HepG2 (cell line): ENCODE results near the gene SDR42E2. TPM values are rescaled to one million over a fixed set of nuclear protein-coding genes. Genes with fewer than 3 reads are reported as not detected.

Source experiments
- BORCS8-MEF2B ChIP-seq: sonication (generic); formaldehyde crosslinking; IDR thresholded peaks from 2 replicates; pipeline ENCODE4 v1.8.0; 2022; ENCODE audit warnings: mild to moderate bottlenecking, missing genetic modification reagents
- CHD4 ChIP-seq: fragments of 200-600 bp; sonication (generic); IDR thresholded peaks from 2 replicates; pipeline ENCODE4 v1.7.0; 2017; ENCODE audit warnings: mild to moderate bottlenecking, low read length, borderline replicate concordance
- DNMT1 ChIP-seq: sonication (generic); formaldehyde crosslinking; IDR thresholded peaks from 2 replicates; pipeline ENCODE4 v1.5.1; 2020; ENCODE audit warnings: mild to moderate bottlenecking, missing genetic modification reagents
- HNF4A ChIP-seq: sonication (generic); formaldehyde crosslinking; IDR thresholded peaks from 2 replicates; pipeline ENCODE4 v1.4.0; 2020; ENCODE audit warnings: missing genetic modification reagents
- MBNL3 ChIP-seq: fragments of 250-450 bp; sonication (Bioruptor Pico); conservative IDR thresholded peaks from 2 replicates; pipeline ENCODE4 v1.8.0; 2022; ENCODE audit warnings: mild to moderate bottlenecking, inconsistent platforms
- NFYB ChIP-seq: sonication (generic); formaldehyde crosslinking; IDR thresholded peaks from 2 replicates; pipeline ENCODE4 v1.4.0; 2020; ENCODE audit warnings: missing genetic modification reagents
- NR2F1 ChIP-seq, 2 experiments: fragments of 450-650 bp in 1 of 2; formaldehyde crosslinking in 1 of 2; IDR thresholded peaks; 2 replicates each; pipeline versions ENCODE4 v1.5.0 to v1.6.1; 2016 to 2020; ENCODE audit warnings: mild to moderate bottlenecking in 1 of 2, missing compliant biosample characterization in 1 of 2, missing genetic modification reagents in 1 of 2, moderate library complexity in 1 of 2
- RBAK ChIP-seq: sonication (generic); formaldehyde crosslinking; IDR thresholded peaks from 2 replicates; pipeline ENCODE4 v1.5.1; 2020; ENCODE audit warnings: mild to moderate bottlenecking, missing genetic modification reagents
- RBFOX2 ChIP-seq: fragments of 200-400 bp; formaldehyde crosslinking; IDR thresholded peaks from 2 replicates; pipeline ENCODE4 v1.6.1; 2017; ENCODE audit warnings: low read depth, mild to moderate bottlenecking, low read length
- SSRP1 ChIP-seq: IDR thresholded peaks from 2 replicates; pipeline ENCODE4 v1.6.1; 2016; ENCODE audit warnings: control low read depth
- ZBTB20 ChIP-seq: sonication (generic); formaldehyde crosslinking; IDR thresholded peaks from 2 replicates; pipeline ENCODE4 v1.8.1; 2023; ENCODE audit warnings: missing genetic modification reagents, low read depth, mild to moderate bottlenecking, borderline replicate concordance
- ZFP41 ChIP-seq: sonication (generic); formaldehyde crosslinking; IDR thresholded peaks from 2 replicates; pipeline ENCODE4 v1.4.0; 2020; ENCODE audit warnings: mild to moderate bottlenecking, missing genetic modification reagents, borderline replicate concordance
- ZNF121 ChIP-seq: sonication (generic); formaldehyde crosslinking; IDR thresholded peaks from 2 replicates; pipeline ENCODE4 v1.5.0; 2020; ENCODE audit warnings: mild to moderate bottlenecking, missing genetic modification reagents
- ZNF251 ChIP-seq: sonication (generic); formaldehyde crosslinking; IDR thresholded peaks from 2 replicates; pipeline ENCODE4 v1.9.0; 2021; ENCODE audit warnings: mild to moderate bottlenecking, missing genetic modification reagents
- ZNF430 ChIP-seq: sonication (generic); formaldehyde crosslinking; IDR thresholded peaks from 2 replicates; pipeline ENCODE4 v1.9.0; 2021; ENCODE audit warnings: mild to moderate bottlenecking, missing genetic modification reagents
- ZNF446 ChIP-seq: sonication (generic); formaldehyde crosslinking; IDR thresholded peaks from 2 replicates; pipeline ENCODE4 v1.5.0; 2020; ENCODE audit warnings: mild to moderate bottlenecking, missing genetic modification reagents
- ZNF558 ChIP-seq: sonication (generic); formaldehyde crosslinking; IDR thresholded peaks from 2 replicates; pipeline ENCODE4 v1.9.0; 2022; ENCODE audit warnings: mild to moderate bottlenecking, missing genetic modification reagents, borderline replicate concordance
- ZNF644 ChIP-seq: IDR thresholded peaks from 2 replicates; pipeline ENCODE4 v1.6.1; 2016; ENCODE audit warnings: low read depth
- ZNF816 ChIP-seq: sonication (generic); formaldehyde crosslinking; IDR thresholded peaks from 2 replicates; pipeline ENCODE4 v1.8.0; 2022; ENCODE audit warnings: missing genetic modification reagents, mild to moderate bottlenecking, borderline replicate concordance
- polyA plus RNA-seq, 8 experiments: library from polyadenylated mRNA; depleted of rRNA in 3 of 8; stranded (reverse) in 7 of 8; unstranded in 1 of 8; fragments of >200 nt; fragmentation: Illumina TruSeq in 4 of 8; extraction: Trizol in 4 of 8; gene quantifications; 2 replicates each; pipeline versions ENCODE4 v1.2.1 to v1.2.3, GENCODE V29; 2011 to 2016; ENCODE audit warnings: low read depth in 4 of 8, missing spikeins in 1 of 8, mixed read lengths in 1 of 8; ENCODE audit not compliant: insufficient read depth in 1 of 8
- total RNA-seq, 5 experiments: library from RNA; depleted of rRNA; stranded (reverse); fragments of >200 nt; fragmentation: Illumina TruSeq; extraction: Trizol; gene quantifications; 2 replicates each; pipeline ENCODE4 v1.2.3, GENCODE V29; 2016; ENCODE audit warnings: low read depth in 1 of 5
- TF ChIP-seq, protein P1 (sequence below): sonication (generic); formaldehyde crosslinking; conservative IDR thresholded peaks from 2 replicates; pipeline ENCODE4 v1.8.0; 2022; ENCODE audit warnings: mild to moderate bottlenecking, moderate library complexity, missing genetic modification reagents
- TF ChIP-seq, protein P2 (sequence below): sonication (generic); formaldehyde crosslinking; IDR thresholded peaks from 2 replicates; pipeline ENCODE4 v1.5.1; 2020; ENCODE audit warnings: mild to moderate bottlenecking, missing genetic modification reagents, borderline replicate concordance
- TF ChIP-seq, protein P3 (sequence below): sonication (generic); formaldehyde crosslinking; IDR thresholded peaks from 2 replicates; pipeline ENCODE4 v1.8.0; 2022; ENCODE audit warnings: missing genetic modification reagents, low read depth, mild to moderate bottlenecking, borderline replicate concordance

Gene SDR42E2
- total and polyA plus RNA-seq, 2 of the 13 experiments (the other 11 are each of a cell fraction or from before 2014, with no cell fraction given), result 0.05 to 0.11 TPM

DNA sequence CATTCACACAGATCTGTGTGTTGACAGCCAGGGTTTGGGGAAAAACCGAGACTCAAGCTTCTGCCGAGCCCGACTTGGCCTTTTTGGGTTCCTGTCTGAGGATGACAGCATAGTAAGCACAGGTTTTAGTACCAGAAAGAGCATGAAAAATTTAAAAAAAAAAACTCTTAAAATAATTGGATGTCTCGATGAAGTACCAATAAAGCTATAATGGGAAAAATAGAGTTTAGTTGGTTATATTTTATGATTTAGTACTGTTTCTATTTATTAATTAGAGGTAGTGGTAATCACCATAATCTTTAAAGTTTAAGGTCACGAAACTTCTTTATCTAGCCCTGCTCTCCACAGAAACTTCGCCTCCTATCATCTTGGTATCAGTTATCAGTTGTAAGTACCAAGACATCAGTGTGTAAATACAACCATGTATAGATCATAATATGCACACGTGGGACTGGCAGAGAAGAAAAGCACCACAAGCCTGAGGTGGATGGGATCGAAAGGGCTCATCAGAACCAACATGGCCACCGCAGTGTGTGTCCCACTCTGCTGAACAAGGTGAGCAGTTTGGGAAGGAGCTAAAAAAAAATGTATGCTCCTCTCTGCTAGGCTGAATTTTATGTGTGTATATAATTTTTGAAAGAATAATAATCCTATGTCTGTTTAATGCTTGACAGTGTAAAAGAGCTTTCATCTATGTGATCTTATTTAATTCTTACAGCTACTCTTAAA lies 29.4 kb downstream of the SDR42E2 start (continued):
- TF ChIP-seq CHD4 (peak; percentile 96; the same call in 1 of the 2 replicates), MBNL3 (CRISPR knock-in tag) (no peak), HNF4A (CRISPR knock-in tag) (no peak), RBAK (0 out of 2 replicates have a peak, but pooled peaks have one; percentile 19), SSRP1 (CRISPR knock-in tag) (0 out of 2 replicates have a peak, but pooled peaks have one; percentile 7), ZNF121 (CRISPR knock-in tag) (0 out of 2 replicates have a peak, but pooled peaks have one; percentile 1), ZBTB20 (CRISPR knock-in tag) (no peak), ZNF644 (CRISPR knock-in tag) (no peak), ZNF558 (CRISPR knock-in tag) (no peak), NFYB (CRISPR knock-in tag) (no peak), RBFOX2 (peak; percentile 60; the same call in 1 of the 2 replicates), NR2F1 (CRISPR knock-in tag; IDR thresholded peaks at IDR 0.05) (no peak), ZNF251 (no peak), ZNF816 (CRISPR knock-in tag) (no peak; the same call in 1 of the 2 replicates), DNMT1 (no peak), ZFP41 (CRISPR knock-in tag) (no peak), BORCS8-MEF2B (CRISPR knock-in tag) (no peak), ZNF446 (no peak), ZNF430 (no peak)
- TF ChIP-seq, protein P1, sequence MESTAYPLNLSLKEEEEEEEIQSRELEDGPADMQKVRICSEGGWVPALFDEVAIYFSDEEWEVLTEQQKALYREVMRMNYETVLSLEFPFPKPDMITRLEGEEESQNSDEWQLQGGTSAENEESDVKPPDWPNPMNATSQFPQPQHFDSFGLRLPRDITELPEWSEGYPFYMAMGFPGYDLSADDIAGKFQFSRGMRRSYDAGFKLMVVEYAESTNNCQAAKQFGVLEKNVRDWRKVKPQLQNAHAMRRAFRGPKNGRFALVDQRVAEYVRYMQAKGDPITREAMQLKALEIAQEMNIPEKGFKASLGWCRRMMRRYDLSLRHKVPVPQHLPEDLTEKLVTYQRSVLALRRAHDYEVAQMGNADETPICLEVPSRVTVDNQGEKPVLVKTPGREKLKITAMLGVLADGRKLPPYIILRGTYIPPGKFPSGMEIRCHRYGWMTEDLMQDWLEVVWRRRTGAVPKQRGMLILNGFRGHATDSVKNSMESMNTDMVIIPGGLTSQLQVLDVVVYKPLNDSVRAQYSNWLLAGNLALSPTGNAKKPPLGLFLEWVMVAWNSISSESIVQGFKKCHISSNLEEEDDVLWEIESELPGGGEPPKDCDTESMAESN (CRISPR knock-in tag), result no peak
- TF ChIP-seq, protein P2, sequence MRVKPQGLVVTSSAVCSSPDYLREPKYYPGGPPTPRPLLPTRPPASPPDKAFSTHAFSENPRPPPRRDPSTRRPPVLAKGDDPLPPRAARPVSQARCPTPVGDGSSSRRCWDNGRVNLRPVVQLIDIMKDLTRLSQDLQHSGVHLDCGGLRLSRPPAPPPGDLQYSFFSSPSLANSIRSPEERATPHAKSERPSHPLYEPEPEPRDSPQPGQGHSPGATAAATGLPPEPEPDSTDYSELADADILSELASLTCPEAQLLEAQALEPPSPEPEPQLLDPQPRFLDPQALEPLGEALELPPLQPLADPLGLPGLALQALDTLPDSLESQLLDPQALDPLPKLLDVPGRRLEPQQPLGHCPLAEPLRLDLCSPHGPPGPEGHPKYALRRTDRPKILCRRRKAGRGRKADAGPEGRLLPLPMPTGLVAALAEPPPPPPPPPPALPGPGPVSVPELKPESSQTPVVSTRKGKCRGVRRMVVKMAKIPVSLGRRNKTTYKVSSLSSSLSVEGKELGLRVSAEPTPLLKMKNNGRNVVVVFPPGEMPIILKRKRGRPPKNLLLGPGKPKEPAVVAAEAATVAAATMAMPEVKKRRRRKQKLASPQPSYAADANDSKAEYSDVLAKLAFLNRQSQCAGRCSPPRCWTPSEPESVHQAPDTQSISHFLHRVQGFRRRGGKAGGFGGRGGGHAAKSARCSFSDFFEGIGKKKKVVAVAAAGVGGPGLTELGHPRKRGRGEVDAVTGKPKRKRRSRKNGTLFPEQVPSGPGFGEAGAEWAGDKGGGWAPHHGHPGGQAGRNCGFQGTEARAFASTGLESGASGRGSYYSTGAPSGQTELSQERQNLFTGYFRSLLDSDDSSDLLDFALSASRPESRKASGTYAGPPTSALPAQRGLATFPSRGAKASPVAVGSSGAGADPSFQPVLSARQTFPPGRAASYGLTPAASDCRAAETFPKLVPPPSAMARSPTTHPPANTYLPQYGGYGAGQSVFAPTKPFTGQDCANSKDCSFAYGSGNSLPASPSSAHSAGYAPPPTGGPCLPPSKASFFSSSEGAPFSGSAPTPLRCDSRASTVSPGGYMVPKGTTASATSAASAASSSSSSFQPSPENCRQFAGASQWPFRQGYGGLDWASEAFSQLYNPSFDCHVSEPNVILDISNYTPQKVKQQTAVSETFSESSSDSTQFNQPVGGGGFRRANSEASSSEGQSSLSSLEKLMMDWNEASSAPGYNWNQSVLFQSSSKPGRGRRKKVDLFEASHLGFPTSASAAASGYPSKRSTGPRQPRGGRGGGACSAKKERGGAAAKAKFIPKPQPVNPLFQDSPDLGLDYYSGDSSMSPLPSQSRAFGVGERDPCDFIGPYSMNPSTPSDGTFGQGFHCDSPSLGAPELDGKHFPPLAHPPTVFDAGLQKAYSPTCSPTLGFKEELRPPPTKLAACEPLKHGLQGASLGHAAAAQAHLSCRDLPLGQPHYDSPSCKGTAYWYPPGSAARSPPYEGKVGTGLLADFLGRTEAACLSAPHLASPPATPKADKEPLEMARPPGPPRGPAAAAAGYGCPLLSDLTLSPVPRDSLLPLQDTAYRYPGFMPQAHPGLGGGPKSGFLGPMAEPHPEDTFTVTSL (CRISPR knock-in tag), result no peak
- TF ChIP-seq, protein P3, sequence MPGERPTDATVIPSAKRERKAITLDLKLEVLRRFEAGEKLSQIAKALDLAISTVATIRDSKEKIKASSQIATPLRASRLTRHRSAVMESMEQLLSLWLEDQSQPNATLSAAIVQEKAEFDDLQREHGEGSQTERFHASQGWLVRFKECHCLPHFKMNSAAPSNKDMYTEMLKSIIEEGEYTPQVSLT (CRISPR knock-in tag), result no peak; the same call in 1 of the 2 replicates
